Stomach smooth muscle (tissue), 2 donors: ENCODE measurements around the gene POLR3C.
A peak's percentile ranks its signal among the peaks of the same experiment; 100 is the strongest.

Experiments
- H3K27ac ChIP-seq: one replicate; pipeline ENCODE4 v1.7.0; 2013; ENCODE audit warnings: mild to moderate bottlenecking, low read length, inconsistent platforms
- H3K27me3 ChIP-seq, 2 donors: one replicate each; pipeline ENCODE4 v1.7.0; 2013; ENCODE audit warnings: low read length in 2 of 2; ENCODE audit not compliant: insufficient read depth in 2 of 2, control insufficient read depth in 1 of 2
- H3K36me3 ChIP-seq, 2 donors: one replicate each; pipeline ENCODE4 v1.7.0; 2013; ENCODE audit warnings: low read length in 2 of 2; ENCODE audit not compliant: control insufficient read depth in 2 of 2, insufficient read depth in 2 of 2
- H3K4me1 ChIP-seq: one replicate; pipeline ENCODE4 v1.7.0; 2013; ENCODE audit warnings: low read length; ENCODE audit not compliant: control insufficient read depth, insufficient read depth
- H3K4me3 ChIP-seq, 2 donors: one replicate each; pipeline ENCODE4 v1.7.0; 2013; ENCODE audit warnings: low read length in 2 of 2
- H3K9ac ChIP-seq, 2 donors: one replicate each; pipeline ENCODE4 v1.7.0; 2013; ENCODE audit warnings: low read length in 2 of 2, mild to moderate bottlenecking in 1 of 2
- H3K9me3 ChIP-seq, 2 donors: one replicate each; pipeline ENCODE4 v1.7.0; 2013; ENCODE audit warnings: low read length in 2 of 2; ENCODE audit not compliant: control insufficient read depth in 2 of 2
- donor health status: healthy.
- donor health status: Pancreatic carcinoma.

Gene POLR3C

DNA sequence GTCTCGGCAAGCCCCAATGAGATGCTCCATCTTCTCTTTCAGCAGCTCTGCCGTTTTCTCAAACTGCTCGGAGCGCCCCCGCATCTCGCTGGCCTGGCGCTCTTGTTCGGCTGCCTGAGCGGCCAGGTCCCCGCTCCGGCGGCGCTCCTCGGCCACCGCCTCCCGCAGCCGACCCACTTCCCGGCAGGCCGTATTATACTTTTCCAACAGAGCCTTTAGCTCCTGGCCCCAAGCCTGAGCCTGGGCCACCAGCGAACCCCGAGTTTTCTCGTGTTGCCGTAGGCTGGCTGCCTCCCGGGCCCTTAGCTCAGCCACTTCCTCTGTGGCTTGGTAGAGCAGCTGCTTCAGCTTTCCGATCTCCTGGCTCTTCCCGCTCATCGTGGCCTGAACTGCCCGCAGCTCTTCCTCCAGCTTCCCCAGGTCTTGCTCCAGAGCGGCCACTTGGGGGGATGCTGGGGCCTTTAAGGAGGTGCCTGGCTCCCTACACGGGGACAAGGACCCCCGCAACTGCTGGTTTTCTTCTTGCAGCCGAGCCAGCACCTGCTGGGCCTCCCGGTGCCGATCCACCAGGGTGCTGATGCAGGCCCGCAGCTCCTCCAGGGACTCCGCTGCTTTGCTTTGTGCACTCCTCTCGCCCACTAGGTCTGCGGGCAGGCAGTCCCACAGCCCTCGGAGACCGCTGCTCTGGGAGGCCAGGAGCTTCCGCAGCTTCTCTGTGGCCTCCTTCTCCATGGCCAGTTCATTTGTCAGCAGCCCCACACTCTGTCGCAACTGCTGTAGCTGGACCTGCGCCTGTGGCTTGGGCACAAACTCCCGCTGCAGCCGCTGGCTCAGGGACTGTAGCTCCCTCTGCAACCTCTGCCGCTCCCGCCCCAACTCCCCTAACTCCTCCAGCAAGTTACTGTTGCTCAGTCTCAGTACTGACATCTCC lies 48.3 kb downstream of the POLR3C start:
- Histone ChIP-seq H3K4me3 (peak overlapping the region; percentile 83 to 92), H3K36me3 (peaks cover 3 to 8% of the 10 kb centered on the region in 2 donors), H3K9ac (peak overlapping the region; percentile 86 to 87), H3K4me1 (peaks cover 22% of the 10 kb centered on the region), H3K9me3 (no peaks in the 10 kb centered on the region), H3K27ac (peak overlapping the region; percentile 87), H3K27me3 (no peaks in the 10 kb centered on the region)

DNA sequence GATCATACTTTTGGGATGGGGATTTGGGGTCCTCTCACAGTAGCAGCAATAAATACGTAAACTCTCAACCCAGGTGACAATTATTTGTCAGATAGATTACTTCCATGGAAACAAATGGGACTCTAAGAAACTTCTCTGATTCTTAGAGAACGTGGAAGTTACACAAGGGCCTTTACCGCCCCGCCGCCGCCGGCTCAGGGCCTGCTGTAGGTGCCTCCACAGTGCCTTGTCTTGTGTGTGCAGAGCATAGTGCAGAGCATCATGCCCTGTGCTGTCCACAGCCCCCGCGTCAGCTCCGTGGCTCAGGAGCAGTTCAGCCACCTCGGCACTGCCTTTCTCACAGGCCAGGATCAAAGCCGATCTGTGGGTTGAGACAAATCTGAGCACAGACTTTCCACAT lies 50.6 kb downstream of the POLR3C start:
- Histone ChIP-seq H3K9me3 (no peaks in the 10 kb centered on the region), H3K4me1 (peaks cover 19% of the 10 kb centered on the region), H3K36me3 (no peaks in the 10 kb centered on the region), H3K27ac (no peak overlapping the region), H3K27me3 (peaks cover 0 to 2% of the 10 kb centered on the region in 2 donors), H3K9ac (no peak overlapping the region), H3K4me3 (no peak overlapping the region)

DNA sequence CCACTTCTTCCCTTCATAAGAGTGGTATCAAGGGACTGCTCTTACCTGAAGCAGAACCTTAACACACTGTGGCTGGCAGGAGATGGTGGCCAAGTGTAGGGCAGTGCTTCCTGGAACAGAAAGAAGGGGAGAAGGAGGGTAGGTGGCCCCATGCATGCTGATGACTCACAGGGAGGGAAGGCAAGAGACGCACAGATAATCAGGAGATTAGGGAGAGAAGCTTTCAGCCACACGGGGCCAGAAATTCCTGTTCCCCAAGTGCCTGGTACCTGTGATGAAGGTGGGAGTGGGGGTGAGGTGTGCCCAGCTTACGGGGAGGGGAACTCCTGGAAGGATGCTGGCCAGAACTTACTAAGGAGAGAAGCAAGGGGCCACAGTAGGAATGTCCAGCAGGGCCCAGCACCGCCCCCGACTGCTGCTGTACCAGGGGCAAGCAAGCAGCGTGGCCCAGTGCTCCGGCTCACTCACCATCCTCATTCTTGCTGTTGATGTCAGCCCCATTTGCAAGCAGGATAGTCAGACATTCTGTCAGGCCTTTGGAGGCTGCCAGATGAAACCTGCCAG lies 54.0 kb downstream of the POLR3C start:
- no peak overlapping the region for H3K27ac ChIP-seq
- H3K4me1 ChIP-seq = peaks cover 3% of the 10 kb centered on the region
- H3K36me3 ChIP-seq = no peaks in the 10 kb centered on the region
- no peak overlapping the region for H3K9ac ChIP-seq
- H3K9me3 ChIP-seq = no peaks in the 10 kb centered on the region
- H3K27me3 ChIP-seq = peaks cover 0 to 5% of the 10 kb centered on the region in 2 donors
- H3K4me3 ChIP-seq = no peak overlapping the region

DNA sequence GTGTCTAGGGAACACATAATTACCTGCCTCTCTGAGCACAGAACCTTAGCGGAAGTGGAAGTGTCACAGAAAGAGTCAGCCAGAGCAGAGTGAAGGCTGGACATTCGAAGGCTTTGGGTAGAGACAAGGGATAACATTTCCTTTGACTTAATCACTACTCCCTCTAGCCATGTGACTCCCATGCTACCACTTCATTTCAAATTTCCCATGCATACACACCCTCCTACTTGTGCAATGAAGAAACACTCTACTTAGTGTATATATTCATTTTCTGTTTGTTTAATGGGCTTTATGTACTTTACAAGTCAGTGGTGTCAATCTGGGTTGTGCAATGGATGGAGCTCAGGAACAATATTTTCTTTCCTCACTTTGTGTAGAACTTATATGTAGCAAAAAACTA lies 54.7 kb downstream of the POLR3C start:
- Histone ChIP-seq H3K4me1 (no peaks in the 10 kb centered on the region), H3K27me3 (peaks cover 0 to 6% of the 10 kb centered on the region in 2 donors), H3K9me3 (no peaks in the 10 kb centered on the region), H3K4me3 (no peak overlapping the region), H3K36me3 (no peaks in the 10 kb centered on the region), H3K9ac (no peak overlapping the region), H3K27ac (no peak overlapping the region)

DNA sequence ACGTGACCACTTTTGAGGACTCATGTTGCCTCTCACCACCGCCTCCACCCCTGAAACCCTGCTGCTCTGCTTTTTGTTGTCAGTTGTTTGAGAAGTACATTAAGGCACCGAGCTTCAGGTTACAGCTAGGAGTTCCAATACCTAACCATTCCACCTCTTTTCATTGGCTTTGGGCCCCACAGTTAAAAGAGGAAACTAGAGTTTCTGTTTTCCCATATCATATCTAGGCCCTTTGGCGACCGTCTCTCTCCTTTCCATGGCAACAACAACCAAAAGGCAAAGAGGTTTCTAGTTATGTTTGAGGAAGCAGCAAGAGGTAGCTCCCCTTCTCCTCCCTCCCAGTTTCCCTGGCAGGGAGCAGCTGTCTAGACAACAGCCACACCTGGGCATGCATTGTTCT lies 55.8 kb downstream of the POLR3C start:
- H3K4me1 ChIP-seq = no peaks in the 10 kb centered on the region
- no peak overlapping the region for H3K27ac ChIP-seq
- no peaks in the 10 kb centered on the region for H3K9me3 ChIP-seq
- H3K36me3 ChIP-seq = no peaks in the 10 kb centered on the region
- peaks cover 0 to 7% of the 10 kb centered on the region in 2 donors for H3K27me3 ChIP-seq
- no peak overlapping the region for H3K4me3 ChIP-seq
- H3K9ac ChIP-seq = no peak overlapping the region

DNA sequence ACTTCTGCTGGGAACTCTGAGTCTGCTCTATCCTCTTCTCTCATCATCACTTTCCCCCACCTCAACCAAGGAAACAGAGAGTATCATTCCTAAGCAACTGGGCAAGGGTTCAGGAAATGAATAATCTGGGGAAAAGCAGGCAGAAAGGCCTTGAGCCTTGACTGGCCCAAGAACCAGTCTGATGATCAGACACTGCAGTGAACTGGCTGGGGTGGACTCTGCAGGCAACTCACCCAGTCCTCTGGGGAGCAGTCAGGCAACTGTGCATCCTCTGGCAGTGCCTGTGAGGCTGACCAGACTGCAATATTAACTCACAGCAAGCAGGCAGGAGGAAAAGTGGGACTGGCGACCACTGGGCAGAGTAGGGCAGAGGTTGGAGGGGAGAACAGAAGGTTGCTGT lies 60.7 kb downstream of the POLR3C start:
- H3K4me1 ChIP-seq = peaks cover 3% of the 10 kb centered on the region
- no peak overlapping the region for H3K4me3 ChIP-seq
- no peaks in the 10 kb centered on the region for H3K9me3 ChIP-seq
- no peak overlapping the region for H3K27ac ChIP-seq
- H3K27me3 ChIP-seq = peaks cover 0 to 4% of the 10 kb centered on the region in 2 donors
- H3K36me3 ChIP-seq = no peaks in the 10 kb centered on the region
- no peak overlapping the region for H3K9ac ChIP-seq

DNA sequence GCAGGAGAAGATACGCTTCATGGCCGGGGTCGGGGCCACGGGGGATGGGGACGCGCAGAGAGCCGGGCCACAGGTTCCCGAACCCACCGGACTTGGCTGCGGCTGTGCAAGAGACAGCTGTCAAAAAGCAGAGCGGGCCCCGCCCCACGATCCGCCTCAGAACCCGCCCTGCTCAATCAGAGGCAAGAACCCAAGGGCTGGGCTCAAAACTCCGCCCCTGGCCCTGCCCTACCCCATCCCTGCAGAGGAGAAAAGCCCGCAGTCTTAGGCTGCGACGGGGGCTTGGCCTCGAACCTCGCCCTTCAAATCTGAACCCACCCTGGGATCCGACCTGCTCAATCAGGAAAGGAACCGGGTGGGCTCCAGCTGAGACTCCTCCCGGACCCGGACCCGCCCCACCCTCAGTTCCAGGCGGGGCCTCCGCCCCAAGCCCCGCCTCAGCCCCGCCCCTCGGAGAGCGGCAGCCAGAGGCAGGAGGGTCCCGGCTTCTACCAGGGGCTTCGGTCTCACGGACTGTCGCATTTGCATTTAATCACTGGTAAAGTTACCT lies 61.8 kb downstream of the POLR3C start, which contains the start of gene ANKRD35:
Gene ANKRD35 (minus strand): TSS at position 129 of the 550 bp plus-strand sequence. CDS start 108 bp downstream, at position 21.
- H3K9ac ChIP-seq = no peak within 1 kb of the TSS

DNA sequence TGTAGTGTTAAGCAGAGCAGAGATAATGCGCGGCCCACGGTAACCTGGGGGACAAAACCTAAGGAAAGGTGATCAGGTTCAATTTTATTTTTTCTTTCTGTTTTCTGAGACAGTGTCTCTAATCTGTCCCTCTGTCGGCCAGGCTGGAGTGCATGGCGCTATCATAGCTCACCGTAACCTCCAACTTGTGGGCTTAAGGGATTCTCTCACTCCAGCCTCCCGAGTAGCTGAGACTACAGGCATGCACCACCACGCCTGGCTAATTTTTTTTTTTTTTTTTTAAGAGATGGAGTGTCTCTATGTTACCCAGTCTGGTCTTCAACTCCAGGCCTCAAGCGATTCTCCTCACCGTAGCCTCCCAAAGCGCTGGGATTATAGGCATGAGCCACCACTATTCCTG lies 62.4 kb downstream of the POLR3C start:
- peaks cover 6% of the 10 kb centered on the region for H3K4me1 ChIP-seq
- no peak overlapping the region for H3K27ac ChIP-seq
- no peaks in the 10 kb centered on the region for H3K36me3 ChIP-seq
- H3K9ac ChIP-seq = no peak overlapping the region
- H3K27me3 ChIP-seq = peaks cover 0 to 4% of the 10 kb centered on the region in 2 donors
- no peaks in the 10 kb centered on the region for H3K9me3 ChIP-seq
- peak overlapping the region; percentile 80 to 83 for H3K4me3 ChIP-seq

More for the DNA sequence above, 61.8 kb downstream of the POLR3C start, which contains the start of gene ANKRD35:
- Histone ChIP-seq H3K4me3 (peak within 1 kb of the TSS; percentile 80 to 83), H3K9me3 (no peaks in the 10 kb centered on the region), H3K27me3 (peaks cover 0 to 4% of the 10 kb centered on the region in 2 donors), H3K27ac (no peak within 1 kb of the TSS), H3K36me3 (no peaks in the 10 kb centered on the region), H3K4me1 (peaks cover 3% of the 10 kb centered on the region)

DNA sequence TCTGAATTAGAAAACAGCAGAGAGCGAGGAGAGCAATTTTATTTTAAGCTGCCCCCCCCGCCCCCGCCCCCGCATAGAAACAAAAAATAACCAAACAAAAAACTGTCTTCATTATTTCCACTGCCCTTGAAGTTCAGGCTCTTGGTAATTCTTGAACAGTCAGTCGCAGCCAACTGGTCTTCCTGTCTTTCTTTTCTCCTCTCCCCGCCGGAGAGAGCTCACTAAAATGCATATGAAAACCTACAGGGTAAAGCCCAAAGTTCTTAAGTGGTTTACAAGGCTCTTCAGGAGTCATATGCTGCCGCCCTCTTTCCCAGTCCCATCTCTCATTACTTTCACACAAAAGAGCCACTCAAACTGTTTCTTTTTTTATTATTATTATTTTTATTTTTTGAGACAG lies 62.8 kb downstream of the POLR3C start:
- H3K9me3 ChIP-seq = no peaks in the 10 kb centered on the region
- peaks cover 0 to 2% of the 10 kb centered on the region in 2 donors for H3K27me3 ChIP-seq
- H3K4me1 ChIP-seq = peaks cover 10% of the 10 kb centered on the region
- H3K4me3 ChIP-seq = no peak overlapping the region
- no peaks in the 10 kb centered on the region for H3K36me3 ChIP-seq
- no peak overlapping the region for H3K27ac ChIP-seq
- H3K9ac ChIP-seq = no peak overlapping the region

DNA sequence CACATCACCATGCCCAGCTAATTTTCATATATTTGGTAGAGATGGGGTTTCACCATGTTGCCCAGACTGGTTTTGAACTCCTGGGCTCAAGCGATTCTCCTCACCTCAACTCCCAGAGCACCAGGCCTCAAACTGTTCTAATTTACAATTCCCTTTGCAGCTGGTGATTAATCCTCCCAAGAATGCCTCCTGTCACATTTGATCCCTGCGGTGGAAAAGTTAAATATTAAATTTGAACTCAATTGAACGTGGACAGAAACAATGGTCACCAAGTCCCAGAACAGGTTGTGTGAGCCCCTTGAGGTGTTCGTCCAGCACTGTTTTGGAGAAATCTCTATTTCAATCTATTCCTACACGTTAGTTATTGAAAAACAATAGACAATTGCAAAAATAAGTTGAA lies 63.6 kb downstream of the POLR3C start:
- Histone ChIP-seq H3K4me3 (no peak overlapping the region), H3K4me1 (peaks cover 17% of the 10 kb centered on the region), H3K9ac (no peak overlapping the region), H3K36me3 (no peaks in the 10 kb centered on the region), H3K27ac (no peak overlapping the region), H3K9me3 (no peaks in the 10 kb centered on the region), H3K27me3 (peaks cover 0 to 2% of the 10 kb centered on the region in 2 donors)
